NB4 (cell line): ENCODE data around the gene XCR1.
A peak's percentile ranks its signal among the peaks of the same experiment; 100 is the strongest.

Experiments
- CTCF ChIP-seq: IDR thresholded peaks from one replicate; pipeline ENCODE4 v1.5.1; 2012; ENCODE audit warnings: low read depth, low read length
- MAX ChIP-seq: IDR thresholded peaks from 2 replicates; pipeline ENCODE4 v1.6.1; 2011; ENCODE audit warnings: low read depth, low read length

GRCh38 chr3:45994419-45995235, 32.7 kb downstream of the XCR1 start:
- TF ChIP-seq MAX (peak; percentile 95), CTCF (no peak)
